Esophagus squamous epithelium (tissue), 4 donors: Measurements from ENCODE around the gene KMT2C.

ENCODE experiments used
- POLR2A ChIP-seq, 4 donors: fragments of 450-650 bp; IDR thresholded peaks; one replicate each; pipeline ENCODE4 v1.6.1; 2017; ENCODE audit warnings: antibody characterized with exemption in 4 of 4, mild to moderate bottlenecking in 4 of 4, moderate library complexity in 3 of 4
- TF ChIP-seq, protein P1 (sequence below), 6 experiments: fragments of 450-650 bp in 4 of 6; fragments of 200-600 bp in 2 of 6; sonication (generic) in 2 of 6; IDR thresholded peaks; one replicate each; pipeline ENCODE4 v1.5.1; 2016 to 2019; ENCODE audit warnings: antibody characterized with exemption in 6 of 6, mild to moderate bottlenecking in 4 of 6, moderate library complexity in 4 of 6

DNA sequence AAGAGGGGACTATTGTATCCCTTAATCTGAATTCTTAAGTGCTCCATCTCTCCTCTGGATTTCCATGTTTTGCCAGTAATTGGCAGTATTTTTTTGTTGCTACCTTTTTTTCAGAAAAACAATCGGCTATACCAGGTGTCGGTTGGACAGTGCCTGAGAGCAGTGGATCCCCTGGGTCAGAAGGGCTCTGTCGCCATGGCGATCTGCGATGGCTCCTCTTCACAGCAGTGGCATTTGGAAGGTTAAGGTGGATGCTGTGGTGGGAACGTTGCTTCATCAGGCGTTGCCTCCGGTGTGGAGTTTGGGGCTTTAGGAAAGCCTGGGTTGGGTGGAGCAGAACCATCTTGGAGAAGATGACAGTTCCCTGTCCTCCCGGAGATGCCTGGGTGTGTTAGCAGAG, 314.4 kb downstream of the KMT2C start:
- TF ChIP-seq, protein P1, sequence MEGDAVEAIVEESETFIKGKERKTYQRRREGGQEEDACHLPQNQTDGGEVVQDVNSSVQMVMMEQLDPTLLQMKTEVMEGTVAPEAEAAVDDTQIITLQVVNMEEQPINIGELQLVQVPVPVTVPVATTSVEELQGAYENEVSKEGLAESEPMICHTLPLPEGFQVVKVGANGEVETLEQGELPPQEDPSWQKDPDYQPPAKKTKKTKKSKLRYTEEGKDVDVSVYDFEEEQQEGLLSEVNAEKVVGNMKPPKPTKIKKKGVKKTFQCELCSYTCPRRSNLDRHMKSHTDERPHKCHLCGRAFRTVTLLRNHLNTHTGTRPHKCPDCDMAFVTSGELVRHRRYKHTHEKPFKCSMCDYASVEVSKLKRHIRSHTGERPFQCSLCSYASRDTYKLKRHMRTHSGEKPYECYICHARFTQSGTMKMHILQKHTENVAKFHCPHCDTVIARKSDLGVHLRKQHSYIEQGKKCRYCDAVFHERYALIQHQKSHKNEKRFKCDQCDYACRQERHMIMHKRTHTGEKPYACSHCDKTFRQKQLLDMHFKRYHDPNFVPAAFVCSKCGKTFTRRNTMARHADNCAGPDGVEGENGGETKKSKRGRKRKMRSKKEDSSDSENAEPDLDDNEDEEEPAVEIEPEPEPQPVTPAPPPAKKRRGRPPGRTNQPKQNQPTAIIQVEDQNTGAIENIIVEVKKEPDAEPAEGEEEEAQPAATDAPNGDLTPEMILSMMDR (IDR thresholded peaks at IDR 0.05) = no peak
- TF ChIP-seq POLR2A (IDR thresholded peaks at IDR 0.05) = no peak
